Natural killer cell treated with Interleukin-12 subunit alpha and Interleukin-12 subunit beta and Interleukin-15 and Interleukin-18, amount 100 ng/mL, for 72 hours (primary cell): ENCODE data around the gene PLEKHF1. TPM values are rescaled to one million over a fixed set of nuclear protein-coding genes. Genes with fewer than 3 reads are reported as not detected.

Experiments used
- ATAC-seq, 2 donors: fragments of 150-1000 bp; cut with Tn5 transposase in 1 of 2; sonication (Bioruptor Pico), chemical (Tn5 transposase) in 1 of 2; 2 replicates each; pipeline ENCODE4 v1.10.0; 2021
- DNase-seq: peaks from one replicate; pipeline ENCODE4 v3.0.0; 2022; ENCODE audit warnings: low spot score
- H3K27ac Mint-ChIP-seq, 2 donors: 1 replicate in 1 of 2; 2 replicates in 1 of 2; pipeline ENCODE4 v1.8.0; 2022; ENCODE audit warnings: mixed read lengths in 2 of 2, mild to moderate bottlenecking in 1 of 2, moderate library complexity in 1 of 2
- H3K27me3 Mint-ChIP-seq, 2 donors: 1 replicate in 1 of 2; 2 replicates in 1 of 2; pipeline ENCODE4 v1.8.0; 2022; ENCODE audit warnings: mixed read lengths in 2 of 2
- H3K36me3 Mint-ChIP-seq: one replicate; pipeline ENCODE4 v1.8.0; 2022; ENCODE audit warnings: mixed read lengths
- H3K4me1 Mint-ChIP-seq, 2 donors: 1 replicate in 1 of 2; 2 replicates in 1 of 2; pipeline ENCODE4 v1.8.0; 2022; ENCODE audit warnings: low read depth in 2 of 2, mixed read lengths in 2 of 2, mild to moderate bottlenecking in 1 of 2
- H3K4me3 Mint-ChIP-seq: one replicate; pipeline ENCODE4 v1.8.0; 2022; ENCODE audit warnings: mixed read lengths
- H3K9me3 Mint-ChIP-seq: 2 replicates; pipeline ENCODE4 v1.8.0; 2022; ENCODE audit warnings: mixed read lengths
- total RNA-seq, 2 donors: library from RNA; stranded (reverse); gene quantifications; one replicate each; pipeline ENCODE4 v1.2.3, GENCODE V29; 2022

PLEKHF1 gene
- total RNA-seq, 2 donors from 2014 or later = 15.6 to 17.7 TPM

DNA sequence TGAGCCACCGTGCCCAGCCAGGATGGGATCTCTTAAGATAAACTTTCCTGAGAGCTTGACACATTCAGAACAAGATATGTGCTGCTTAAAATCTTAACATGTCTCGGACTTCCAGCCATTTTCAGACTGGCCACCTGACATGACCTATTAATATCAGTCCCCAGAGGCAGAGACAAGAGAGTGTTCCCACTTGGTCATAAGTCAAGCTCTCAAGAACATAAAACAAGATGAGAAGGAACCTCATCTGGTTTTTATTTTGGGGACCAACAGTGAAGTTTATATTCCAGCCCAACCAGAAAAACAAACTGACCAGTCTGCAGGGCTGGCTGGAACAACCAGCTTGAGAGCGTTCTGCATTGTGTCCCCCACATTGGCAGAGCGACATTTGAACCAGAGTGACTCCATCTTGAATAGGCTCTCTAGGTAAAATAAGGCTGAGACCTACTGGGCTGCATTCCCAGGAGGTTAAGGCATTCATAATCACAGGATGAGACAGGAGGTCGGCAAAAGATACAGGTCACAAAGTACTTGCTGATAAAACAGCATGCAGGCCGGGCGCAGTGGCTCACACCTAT is 21.8 kb upstream of the PLEKHF1 start:
- peaks cover 20 to 22% of the 10 kb centered on the region in 2 donors for H3K4me1 Mint-ChIP-seq
- DNase-seq (no peak), ATAC-seq (no peak)
- H3K4me3 Mint-ChIP-seq = no peak overlapping the region
- no peaks in the 10 kb centered on the region for H3K9me3 Mint-ChIP-seq
- no peak overlapping the region for H3K27ac Mint-ChIP-seq
- H3K36me3 Mint-ChIP-seq = no peaks in the 10 kb centered on the region
- H3K27me3 Mint-ChIP-seq = peaks cover 0 to 5% of the 10 kb centered on the region in 2 donors

DNA sequence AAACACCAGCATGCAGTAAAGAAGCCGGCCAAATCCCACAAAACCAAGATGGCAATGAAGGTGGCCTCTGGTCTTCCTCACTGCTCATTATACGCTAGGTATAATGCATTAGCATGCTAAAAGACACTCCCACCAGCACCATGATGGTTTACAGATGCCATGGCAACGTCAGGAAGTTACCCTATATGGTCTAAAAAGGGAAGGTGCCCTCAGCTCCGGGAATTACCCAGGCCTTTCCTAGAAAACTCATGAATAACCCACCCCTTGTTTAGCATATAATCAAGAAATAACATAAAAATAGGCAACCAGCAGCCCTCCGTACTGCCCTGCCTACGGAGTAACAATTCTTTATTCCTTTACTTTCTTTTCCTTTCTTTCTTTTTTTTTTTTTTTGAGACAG is 21.1 kb upstream of the PLEKHF1 start:
- Mint-ChIP-seq H3K4me3 (no peak overlapping the region), H3K36me3 (no peaks in the 10 kb centered on the region), H3K27me3 (peaks cover 0 to 5% of the 10 kb centered on the region in 2 donors), H3K27ac (no peak overlapping the region), H3K4me1 (peaks cover 20 to 22% of the 10 kb centered on the region in 2 donors), H3K9me3 (no peaks in the 10 kb centered on the region)
- DNase-seq (no peak), ATAC-seq (no peak)

- Mint-ChIP-seq H3K27ac (peak overlapping the region; percentile 36 to 61), H3K9me3 (no peaks in the 10 kb centered on the region), H3K4me3 (peak overlapping the region; percentile 70), H3K27me3 (peaks cover 0 to 5% of the 10 kb centered on the region in 2 donors), H3K4me1 (peaks cover 22 to 24% of the 10 kb centered on the region in 2 donors), H3K36me3 (no peaks in the 10 kb centered on the region)
- DNase-seq (no peak), ATAC-seq (no peak)
These were observed 19.8 kb upstream of the PLEKHF1 start for GRCh38 chr19:29645491-29645867.

DNA sequence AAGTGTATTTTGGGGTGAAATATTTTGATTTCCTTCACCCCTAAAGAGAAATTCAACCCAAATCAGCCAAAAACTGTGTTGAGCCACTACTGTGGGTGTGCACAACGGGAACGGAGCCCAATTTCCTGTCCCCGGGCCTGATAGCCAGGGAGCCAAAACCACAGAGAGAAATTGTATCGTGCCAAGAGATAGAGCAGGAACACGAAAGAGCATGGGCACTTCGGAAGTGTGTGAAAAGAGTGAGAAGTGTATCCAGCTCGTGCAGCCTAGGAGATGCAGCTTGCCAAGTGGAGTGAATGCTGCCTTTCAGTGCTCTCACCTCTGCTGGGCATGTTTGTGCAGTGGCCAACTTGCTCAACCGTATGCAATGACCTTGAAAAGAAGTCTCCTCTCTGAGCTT is 19.4 kb upstream of the PLEKHF1 start:
- Mint-ChIP-seq H3K27me3 (peaks cover 0 to 5% of the 10 kb centered on the region in 2 donors), H3K4me3 (peak overlapping the region; percentile 70), H3K27ac (peak overlapping the region; percentile 36 to 61), H3K4me1 (peaks cover 22 to 26% of the 10 kb centered on the region in 2 donors), H3K36me3 (no peaks in the 10 kb centered on the region), H3K9me3 (no peaks in the 10 kb centered on the region)
- no peak for DNase-seq
- ATAC-seq = peak; percentile 62 to 70

GRCh38 chr19:29650772-29651387 is 14.4 kb upstream of the PLEKHF1 start:
- no peak for DNase-seq
- Mint-ChIP-seq H3K4me1 (peaks cover 36% of the 10 kb centered on the region in 2 donors), H3K27ac (peak overlapping the region; percentile 64 to 77), H3K9me3 (peaks cover 4% of the 10 kb centered on the region), H3K4me3 (peak overlapping the region; percentile 45), H3K27me3 (no peaks in the 10 kb centered on the region), H3K36me3 (no peaks in the 10 kb centered on the region)
- no peak for ATAC-seq

- H3K9me3 Mint-ChIP-seq = peaks cover 4% of the 10 kb centered on the region
- peak overlapping the region; percentile 64 to 77 for H3K27ac Mint-ChIP-seq
- no peak for DNase-seq
- H3K36me3 Mint-ChIP-seq = no peaks in the 10 kb centered on the region
- peaks cover 30% of the 10 kb centered on the region in 2 donors for H3K4me1 Mint-ChIP-seq
- H3K4me3 Mint-ChIP-seq = peak overlapping the region; percentile 45
- peak in 1 of 2 donors; percentile 51 for ATAC-seq
- no peaks in the 10 kb centered on the region for H3K27me3 Mint-ChIP-seq
These were observed 13.5 kb upstream of the PLEKHF1 start for GRCh38 chr19:29651622-29652394.

- H3K27me3 Mint-ChIP-seq = no peaks in the 10 kb centered on the region
- no peak for ATAC-seq
- H3K27ac Mint-ChIP-seq = no peak overlapping the region
These were observed 11.9 kb upstream of the PLEKHF1 start for GRCh38 chr19:29653398-29653797.

DNA sequence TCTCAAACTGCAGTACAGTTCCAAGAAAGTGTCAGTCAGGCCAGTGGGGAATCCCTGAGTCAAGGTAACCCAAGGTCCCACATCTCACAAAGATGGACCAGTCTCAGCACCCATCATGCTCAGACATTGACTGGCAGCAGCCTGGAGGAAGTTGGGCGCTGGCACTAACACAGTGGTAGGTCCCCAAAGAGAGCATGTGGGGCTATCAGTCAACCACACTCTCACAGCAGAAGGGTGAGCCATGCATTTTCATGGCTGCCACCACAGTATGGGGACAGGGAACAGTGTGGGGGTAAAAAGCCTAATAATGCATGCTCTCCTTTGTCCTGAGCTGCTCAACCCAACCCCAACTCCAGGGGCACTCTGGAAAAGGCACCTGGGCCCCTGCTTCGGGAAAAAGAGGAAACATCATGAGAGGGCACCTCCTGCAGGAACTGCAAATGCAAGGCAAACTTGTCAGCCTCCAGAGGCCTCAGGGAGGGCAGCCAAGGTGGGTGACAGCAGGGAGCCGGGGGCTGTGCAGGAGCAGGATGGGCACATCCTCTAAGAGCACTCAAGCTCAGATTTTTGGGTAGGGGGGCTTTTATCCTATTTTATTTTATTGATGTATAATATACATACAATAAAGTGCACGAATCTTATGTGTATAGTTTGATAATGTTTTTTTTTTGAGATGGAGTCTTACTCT is 9.5 kb upstream of the PLEKHF1 start:
- Mint-ChIP-seq H3K4me3 (no peak overlapping the region), H3K27me3 (no peaks in the 10 kb centered on the region), H3K4me1 (peaks cover 24 to 29% of the 10 kb centered on the region in 2 donors), H3K9me3 (peaks cover 4% of the 10 kb centered on the region), H3K36me3 (no peaks in the 10 kb centered on the region), H3K27ac (peak overlapping the region in 1 of 2 donors; percentile 13)
- ATAC-seq (peak in 1 of 2 donors; percentile 38), DNase-seq (no peak)

More at GRCh38 chr19:29653398-29653797, 11.9 kb upstream of the PLEKHF1 start:
- DNase-seq = no peak
- peaks cover 4% of the 10 kb centered on the region for H3K9me3 Mint-ChIP-seq
- H3K4me1 Mint-ChIP-seq = peaks cover 27 to 30% of the 10 kb centered on the region in 2 donors
- no peak overlapping the region for H3K4me3 Mint-ChIP-seq
- no peaks in the 10 kb centered on the region for H3K36me3 Mint-ChIP-seq

DNA sequence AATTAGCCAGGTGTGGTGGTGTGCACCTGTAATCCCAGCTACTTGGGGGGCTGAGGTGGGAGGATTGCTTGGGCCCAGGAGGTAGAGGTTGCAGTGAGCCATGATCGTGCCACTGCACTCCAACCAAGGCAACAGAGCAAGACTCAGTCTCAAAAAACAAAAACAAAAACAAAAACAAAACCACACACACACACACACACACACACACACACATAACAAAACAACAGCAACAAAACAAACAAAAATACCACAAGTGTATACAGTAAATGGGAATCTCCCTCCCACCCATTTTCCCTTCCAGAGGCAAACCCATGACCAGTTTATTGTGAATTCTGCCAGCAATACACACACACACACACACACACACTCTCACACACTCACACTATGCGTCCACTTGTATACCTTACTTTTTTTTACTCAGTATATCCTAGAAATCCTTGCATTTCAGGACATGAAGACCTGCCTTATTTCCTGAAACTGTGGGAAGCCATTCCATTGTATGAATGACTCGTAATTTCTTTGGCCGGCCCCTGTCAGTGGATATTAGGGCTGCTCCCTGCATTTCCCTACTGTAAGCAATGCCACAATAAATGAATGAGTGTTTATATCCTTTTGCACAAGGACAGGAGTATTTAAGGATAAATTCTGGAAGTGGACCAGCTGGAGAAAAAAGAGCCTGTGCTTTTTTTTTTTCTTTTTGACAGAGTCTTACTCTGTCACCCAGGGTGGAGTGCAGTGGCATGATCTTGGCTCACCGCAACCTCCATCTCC is 6.9 kb upstream of the PLEKHF1 start:
- no peak overlapping the region for H3K27ac Mint-ChIP-seq
- DNase-seq (no peak), ATAC-seq (no peak)
- no peaks in the 10 kb centered on the region for H3K27me3 Mint-ChIP-seq
- H3K4me1 Mint-ChIP-seq = peaks cover 7 to 10% of the 10 kb centered on the region in 2 donors
- H3K9me3 Mint-ChIP-seq = no peaks in the 10 kb centered on the region
- no peak overlapping the region for H3K4me3 Mint-ChIP-seq
- no peaks in the 10 kb centered on the region for H3K36me3 Mint-ChIP-seq

GRCh38 chr19:29660835-29661234 is 4.4 kb upstream of the PLEKHF1 start:
- no peaks in the 10 kb centered on the region for H3K27me3 Mint-ChIP-seq
- no peak overlapping the region for H3K4me3 Mint-ChIP-seq
- H3K27ac Mint-ChIP-seq = no peak overlapping the region
- no peaks in the 10 kb centered on the region for H3K9me3 Mint-ChIP-seq
- ATAC-seq (no peak), DNase-seq (no peak)
- no peaks in the 10 kb centered on the region for H3K36me3 Mint-ChIP-seq
- H3K4me1 Mint-ChIP-seq = peaks cover 0 to 7% of the 10 kb centered on the region in 2 donors

GRCh38 chr19:29662278-29662603 is 3.0 kb upstream of the PLEKHF1 start:
- H3K4me1 Mint-ChIP-seq = peaks cover 8 to 12% of the 10 kb centered on the region in 2 donors
- ATAC-seq = no peak
- no peak overlapping the region for H3K27ac Mint-ChIP-seq

DNA sequence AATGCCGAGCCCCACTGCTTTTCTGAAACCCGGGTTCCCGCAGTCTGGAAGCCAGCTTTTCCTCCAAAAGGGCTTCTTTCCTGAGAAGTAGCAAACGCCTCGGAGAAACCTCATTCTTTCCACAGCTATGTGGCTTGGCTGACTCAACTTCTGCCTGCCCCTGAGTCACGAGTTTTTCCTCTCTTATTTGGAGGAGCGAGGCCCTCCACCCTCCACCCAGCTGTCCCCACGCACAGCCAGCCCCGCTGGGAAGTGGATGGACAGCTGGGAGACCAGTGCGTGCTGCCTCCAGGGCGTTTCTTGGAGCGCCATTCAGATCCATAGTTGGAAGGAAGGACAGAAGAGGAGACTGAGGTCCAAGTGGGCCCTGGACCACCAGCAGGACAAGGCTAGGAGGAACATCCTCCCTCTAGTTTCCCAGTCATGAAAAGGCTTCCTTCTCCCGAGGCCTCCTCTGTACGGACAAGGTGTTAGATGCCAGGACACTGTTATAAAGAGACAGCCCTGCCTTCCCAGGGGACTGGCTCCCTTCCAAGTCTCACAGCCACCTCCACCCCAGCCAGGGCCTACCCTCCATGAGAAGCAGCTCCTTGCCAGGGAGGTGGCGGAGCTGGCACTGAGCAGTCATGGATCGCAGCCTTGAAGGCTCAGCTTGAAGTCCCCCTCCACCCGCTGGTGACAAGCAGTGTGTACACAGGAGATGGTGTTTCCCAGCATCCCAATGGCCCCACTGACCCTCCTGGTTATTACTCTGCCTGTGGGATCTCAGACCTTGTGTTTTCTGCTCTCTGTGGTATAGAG is 2.5 kb upstream of the PLEKHF1 start:
- ATAC-seq (no peak), DNase-seq (no peak)
- Mint-ChIP-seq H3K4me1 (peaks cover 14 to 16% of the 10 kb centered on the region in 2 donors), H3K36me3 (no peaks in the 10 kb centered on the region), H3K27me3 (no peaks in the 10 kb centered on the region), H3K27ac (no peak overlapping the region), H3K4me3 (no peak overlapping the region), H3K9me3 (no peaks in the 10 kb centered on the region)

More at GRCh38 chr19:29662278-29662603, 3.0 kb upstream of the PLEKHF1 start:
- DNase-seq = no peak
- H3K9me3 Mint-ChIP-seq = no peaks in the 10 kb centered on the region
- no peak overlapping the region for H3K4me3 Mint-ChIP-seq
- no peaks in the 10 kb centered on the region for H3K27me3 Mint-ChIP-seq
- H3K36me3 Mint-ChIP-seq = no peaks in the 10 kb centered on the region
